Measurements from ENCODE around the gene RNF25.

- no peak for TF ChIP-seq CTCF (IDR thresholded peaks at IDR 0.05)
- TF ChIP-seq POLR2A (IDR thresholded peaks at IDR 0.05): no peak
Measured at GRCh38 chr2:218710334-218710686, 38.5 kb upstream of the RNF25 start.
